ENCODE measurements around the gene SCIN. TPM values are rescaled to one million over a fixed set of nuclear protein-coding genes. Genes with fewer than 3 reads are reported as not detected.

The SCIN gene
- total RNA-seq, 1 experiment from 2014 or later: 0.22 TPM

GRCh38 chr7:12531784-12532183 lies 38.7 kb upstream of the SCIN start:
- no peaks in the 10 kb centered on the region for H3K9me3 ChIP-seq (ENCODE audit: control insufficient read depth in 1 of 2, insufficient read depth in 1 of 2, low read depth in 1 of 2, low read length in 2 of 2)
- intact Hi-C loops (cut with micrococcal nuclease): no loop called here
- CTCF ChIA-PET: interaction anchor here (0.8 kb wide), 1 partner anchor 155 kb away, joined by 3 read pairs; the partner anchor contains the start of gene ARL4A
- no peak overlapping the region for H3K4me2 ChIP-seq (ENCODE audit: low read length)
- no peaks in the 10 kb centered on the region for H4K20me1 ChIP-seq (ENCODE audit: insufficient read depth)
- H3K27me3 ChIP-seq (ENCODE audit: insufficient read depth, low read length): no peaks in the 10 kb centered on the region
- RAD21 ChIA-PET (ENCODE audit: low non-redundant PET in 1 of 2, low total read pairs in 2 of 2, uncharacterized antibody in 2 of 2, unreplicated experiment in 2 of 2): no interaction called here
- no peak overlapping the region for H3K9ac ChIP-seq (ENCODE audit: low read length)
- H2AFZ ChIP-seq (ENCODE audit: low read depth, low read length, poor library complexity, severe bottlenecking): no peak overlapping the region
- POLR2A ChIA-PET: no interaction called here
- H3K27ac ChIP-seq (ENCODE audit: low read depth, low read length): no peak overlapping the region
- H3K4me3 ChIP-seq (replicated peaks in 1 of 2; ENCODE audit: low read depth in 1 of 2, low read length in 2 of 2): no peak overlapping the region
- TF ChIP-seq EGR1 (IDR thresholded peaks at IDR 0.05; ENCODE audit: low read depth): no peak
- TF ChIP-seq CTCF (IDR thresholded peaks at IDR 0.05 in 2 of 3, conservative IDR thresholded peaks at IDR 0.05 in 1 of 3; ENCODE audit: borderline replicate concordance in 1 of 3, insufficient read depth in 1 of 3, low read depth in 2 of 3, low read length in 2 of 3): no peak
- TF ChIP-seq ZNF274 (IDR thresholded peaks at IDR 0.05; ENCODE audit: low read depth, low read length): no peak
- no peak for TF ChIP-seq TCF7L2 (IDR thresholded peaks at IDR 0.05; ENCODE audit: borderline replicate concordance, extremely low read depth, insufficient read depth, insufficient read length)
- no peak for TF ChIP-seq ATF3 (IDR thresholded peaks at IDR 0.05)
- TF ChIP-seq CEBPB (IDR thresholded peaks at IDR 0.05; ENCODE audit: low read depth): no peak
- TF ChIP-seq ELF1 (IDR thresholded peaks at IDR 0.05; ENCODE audit: borderline replicate concordance, low read depth): no peak
- TF ChIP-seq MAX (IDR thresholded peaks at IDR 0.05): no peak
- TF ChIP-seq ZFX (IDR thresholded peaks at IDR 0.05): no peak
- no peak for TF ChIP-seq ZBTB33 (IDR thresholded peaks at IDR 0.05; ENCODE audit: extremely low read depth, insufficient replicate concordance, low read length)
- TF ChIP-seq REST (IDR thresholded peaks at IDR 0.05; ENCODE audit: low read depth): no peak
- TF ChIP-seq RAD21 (IDR thresholded peaks at IDR 0.05; ENCODE audit: low read depth): no peak
- no peaks in the 10 kb centered on the region for H3K79me2 ChIP-seq (ENCODE audit: insufficient read depth, low read length)
- no TSS peak for BruUV-seq (replicated peaks)
- DNase-seq (ENCODE audit: low read depth, low spot score): no peak
- ATAC-seq: no peak
- H3K9me2 ChIP-seq (ENCODE audit: insufficient read depth): no peaks in the 10 kb centered on the region
- H3K36me3 ChIP-seq (ENCODE audit: control insufficient read depth in 1 of 2, insufficient read depth in 2 of 2, low read length in 2 of 2): no peaks in the 10 kb centered on the region
- H3K4me1 ChIP-seq (ENCODE audit: control insufficient read depth in 1 of 2, insufficient read depth in 2 of 2, low read length in 2 of 2): no peaks in the 10 kb centered on the region

All from HCT116 (cell line).